Thymus (tissue), 11 donors: Measurements from ENCODE around the gene NHERF2. TPM values are rescaled to one million over a fixed set of nuclear protein-coding genes. Genes with fewer than 3 reads are reported as not detected.
A peak's percentile ranks its signal among the peaks of the same experiment; 100 is the strongest.

ENCODE experiments used
- DNase-seq, 9 donors: peaks; one replicate each; pipeline ENCODE4 v3.0.0-alpha.2; 2013; ENCODE audit warnings: low spot score in 9 of 9, low read depth in 6 of 9, missing footprints in 1 of 9
- H3K27ac ChIP-seq, 2 donors: one replicate each; pipeline ENCODE4 v1.5.1; 2013; ENCODE audit warnings: control low read depth in 1 of 2, low read depth in 1 of 2, low read length in 1 of 2, mild to moderate bottlenecking in 1 of 2, moderate library complexity in 1 of 2
- H3K27me3 ChIP-seq, 2 donors: one replicate each; pipeline ENCODE4 v1.5.1; 2013; ENCODE audit warnings: low read length in 1 of 2; ENCODE audit not compliant: control insufficient read depth in 2 of 2, insufficient read depth in 1 of 2
- H3K36me3 ChIP-seq, 2 donors: one replicate each; pipeline ENCODE4 v1.5.1; 2013; ENCODE audit warnings: low read length in 1 of 2, mild to moderate bottlenecking in 1 of 2, moderate library complexity in 1 of 2; ENCODE audit not compliant: control insufficient read depth in 2 of 2, insufficient read depth in 2 of 2
- H3K4me1 ChIP-seq, 2 donors: one replicate each; pipeline ENCODE4 v1.5.1; 2013; ENCODE audit warnings: low read length in 2 of 2; ENCODE audit not compliant: control insufficient read depth in 2 of 2, insufficient read depth in 2 of 2
- H3K4me3 ChIP-seq, 2 donors: one replicate each; pipeline ENCODE4 v1.5.1; 2013; ENCODE audit warnings: low read length in 2 of 2, control low read depth in 1 of 2, mild to moderate bottlenecking in 1 of 2
- H3K9me3 ChIP-seq, 2 donors: one replicate each; pipeline ENCODE4 v1.5.1; 2013; ENCODE audit warnings: low read length in 1 of 2, mild to moderate bottlenecking in 1 of 2; ENCODE audit not compliant: control insufficient read depth in 2 of 2, insufficient read depth in 1 of 2
- WGBS: extraction: QIAGEN DNeasy Blood & Tissue Kit; methylation state at CpG from one replicate; pipeline ENCODE4 v1.1.7; 2013; 5-methylcytosine and 5-hydroxymethylcytosine counted together
- polyA plus RNA-seq: library from polyadenylated mRNA; stranded (reverse); fragments of 200-250 nt; gene quantifications from one replicate; pipeline ENCODE4 v1.2.3, GENCODE V29; 2013
- total RNA-seq: library from RNA; stranded (reverse); fragments of 120-200 nt; gene quantifications from one replicate; pipeline ENCODE4 v1.2.4, GENCODE V29; 2013
- donor health status: healthy.

NHERF2 gene
- total and polyA plus RNA-seq, 2 donors, result 6.3 to 23.4 TPM

- Histone ChIP-seq H3K27me3 (peaks cover 46 to 72% of the 10 kb centered on the region in 2 donors), H3K4me1 (peaks cover 18 to 30% of the 10 kb centered on the region in 2 donors), H3K27ac (no peak within 1 kb of the TSS), H3K9me3 (peaks cover 1 to 13% of the 10 kb centered on the region in 2 donors), H3K36me3 (peaks cover 8 to 9% of the 10 kb centered on the region in 2 donors), H3K4me3 (peak within 1 kb of the TSS in 1 of 2 donors; percentile 38)
- 10% methylated on average over 67 of the region's 67 CpGs for WGBS
- DNase-seq, result no peak
These were observed 37.2 kb upstream of the NHERF2 start, which contains the start of gene SYNGR3 for GRCh38 chr16:1989209-1990100. Gene SYNGR3, plus strand, starts transcription at chr16:1989970. Its CDS starts 133 bp downstream, at chr16:1990103.

- DNase-seq, result no peak
- peaks cover 13 to 24% of the 10 kb centered on the region in 2 donors for H3K4me1 ChIP-seq
- H3K9me3 ChIP-seq, result peaks cover 1 to 13% of the 10 kb centered on the region in 2 donors
- H3K4me3 ChIP-seq, result peak overlapping the region in 1 of 2 donors; percentile 38
- peaks cover 46 to 66% of the 10 kb centered on the region in 2 donors for H3K27me3 ChIP-seq
- WGBS, result 3% methylated on average over 25 of the region's 25 CpGs
- no peak overlapping the region for H3K27ac ChIP-seq
- H3K36me3 ChIP-seq, result peaks cover 8 to 9% of the 10 kb centered on the region in 2 donors
These were observed 36.7 kb upstream of the NHERF2 start for GRCh38 chr16:1990101-1990350.

- peaks cover 13 to 19% of the 10 kb centered on the region in 2 donors for H3K4me1 ChIP-seq
- peaks cover 46 to 65% of the 10 kb centered on the region in 2 donors for H3K27me3 ChIP-seq
- no peak for DNase-seq
These were observed 36.2 kb upstream of the NHERF2 start for GRCh38 chr16:1990351-1991134.

GRCh38 chr16:1991135-1991551 is 35.6 kb upstream of the NHERF2 start:
- DNase-seq, result peak in 1 of 9 donors; percentile 52
- Histone ChIP-seq H3K9me3 (peaks cover 1 to 13% of the 10 kb centered on the region in 2 donors), H3K27ac (no peak overlapping the region), H3K27me3 (peaks cover 46 to 65% of the 10 kb centered on the region in 2 donors), H3K36me3 (peaks cover 3 to 6% of the 10 kb centered on the region in 2 donors), H3K4me3 (peak overlapping the region; percentile 18 to 57), H3K4me1 (peaks cover 13 to 19% of the 10 kb centered on the region in 2 donors)
- 3% methylated on average over 18 of the region's 18 CpGs for WGBS

More at GRCh38 chr16:1990351-1991134, 36.2 kb upstream of the NHERF2 start:
- 4% methylated on average over 50 of the region's 50 CpGs for WGBS
- Histone ChIP-seq H3K4me3 (peak overlapping the region in 1 of 2 donors; percentile 38), H3K36me3 (peaks cover 8 to 9% of the 10 kb centered on the region in 2 donors), H3K9me3 (peaks cover 1 to 13% of the 10 kb centered on the region in 2 donors), H3K27ac (no peak overlapping the region)

GRCh38 chr16:1991588-1991947 is 35.1 kb upstream of the NHERF2 start:
- peak overlapping the region; percentile 18 to 57 for H3K4me3 ChIP-seq
- DNase-seq, result no peak
- 15% methylated on average over 22 of the region's 22 CpGs for WGBS
- peaks cover 46 to 65% of the 10 kb centered on the region in 2 donors for H3K27me3 ChIP-seq
- peaks cover 13 to 19% of the 10 kb centered on the region in 2 donors for H3K4me1 ChIP-seq
- H3K27ac ChIP-seq, result peak overlapping the region in 1 of 2 donors; percentile 53
- peaks cover 1 to 13% of the 10 kb centered on the region in 2 donors for H3K9me3 ChIP-seq
- H3K36me3 ChIP-seq, result peaks cover under 1 to 2% of the 10 kb centered on the region in 2 donors

- peak overlapping the region; percentile 18 to 57 for H3K4me3 ChIP-seq
- H3K27me3 ChIP-seq, result peaks cover 45 to 60% of the 10 kb centered on the region in 2 donors
- 4% methylated on average over 96 of the region's 96 CpGs for WGBS
- H3K4me1 ChIP-seq, result peaks cover 13 to 19% of the 10 kb centered on the region in 2 donors
- peaks cover 2 to 6% of the 10 kb centered on the region in 2 donors for H3K36me3 ChIP-seq
- peaks cover 1 to 13% of the 10 kb centered on the region in 2 donors for H3K9me3 ChIP-seq
- H3K27ac ChIP-seq, result peak overlapping the region in 1 of 2 donors; percentile 53
- DNase-seq, result peak; percentile 62 to 93 (median 86)
These were observed 34.6 kb upstream of the NHERF2 start for GRCh38 chr16:1991948-1992703.

GRCh38 chr16:1992704-1993317 is 33.9 kb upstream of the NHERF2 start:
- Histone ChIP-seq H3K27ac (no peak overlapping the region), H3K27me3 (peaks cover 40 to 54% of the 10 kb centered on the region in 2 donors), H3K9me3 (peaks cover 1 to 13% of the 10 kb centered on the region in 2 donors), H3K4me1 (peaks cover 13 to 19% of the 10 kb centered on the region in 2 donors), H3K4me3 (peak overlapping the region in 1 of 2 donors; percentile 57), H3K36me3 (peaks cover 8 to 13% of the 10 kb centered on the region in 2 donors)
- no peak for DNase-seq
- 60% methylated on average over 50 of the region's 50 CpGs for WGBS

- Histone ChIP-seq H3K9me3 (peaks cover 1 to 12% of the 10 kb centered on the region in 2 donors), H3K4me3 (no peak overlapping the region), H3K4me1 (peaks cover 13 to 19% of the 10 kb centered on the region in 2 donors), H3K27ac (no peak overlapping the region), H3K36me3 (peaks cover 16 to 22% of the 10 kb centered on the region in 2 donors), H3K27me3 (peaks cover 31 to 45% of the 10 kb centered on the region in 2 donors)
- 84% methylated on average over 2 of the region's 2 CpGs for WGBS
- DNase-seq, result no peak
These were observed 33.0 kb upstream of the NHERF2 start for GRCh38 chr16:1993731-1994131.
